Motor neuron (in vitro differentiated cells): ENCODE measurements around the gene HDHD5. TPM values are rescaled to one million over a fixed set of nuclear protein-coding genes. Genes with fewer than 3 reads are reported as not detected.
A peak's percentile ranks its signal among the peaks of the same experiment; 100 is the strongest.

Experiments
- ATAC-seq, 8 experiments: fragments of 200-7000 bp; cut with Tn5 transposase; replicated peaks in 6 of 8; 2 replicates each; pipeline ENCODE4 v1.8.0; 2021; ENCODE audit warnings: mild to moderate bottlenecking in 8 of 8, moderate library complexity in 8 of 8
- H3K27ac ChIP-seq, 2 donors: fragments of 250-450 bp; sonication (Bioruptor Pico); 2 replicates each; pipeline ENCODE4 v1.9.0; 2021; ENCODE audit warnings: antibody characterized with exemption in 2 of 2, mild to moderate bottlenecking in 2 of 2, moderate library complexity in 1 of 2
- H3K4me1 ChIP-seq, 2 donors: fragments of 250-450 bp; sonication (Bioruptor Pico); replicated peaks in 1 of 2; 2 replicates each; pipeline ENCODE4 v1.6.1; 2021; ENCODE audit warnings: antibody characterized with exemption in 2 of 2, mild to moderate bottlenecking in 2 of 2, moderate library complexity in 1 of 2
- H3K4me3 ChIP-seq, 5 donors: fragments of 250-450 bp; sonication (Bioruptor Pico); 2 replicates each; pipeline ENCODE4 v1.9.0; 2021; ENCODE audit warnings: antibody characterized with exemption in 5 of 5, mild to moderate bottlenecking in 5 of 5, moderate library complexity in 4 of 5
- WGBS, 10 experiments: fragments of 450-650 bp; shearing (Covaris generic); methylation state at CpG; one replicate each; pipeline ENCODE4 v1.0.0; 2022; 5-methylcytosine and 5-hydroxymethylcytosine counted together
- in situ Hi-C, 9 experiments: fragments of 400-800 bp; cut with MboI; loops; one replicate each; pipeline ENCODE4 v1.15.0; 2021; ENCODE audit warnings: low sequenced_read_pairs in 9 of 9, low pct_unique_long_range_greater_than_20kb in 2 of 9; ENCODE audit not compliant: unreplicated experiment in 9 of 9
- total RNA-seq, 8 experiments: library from RNA; unstranded; fragments of 300-600 nt; gene quantifications; 2 replicates each; pipeline versions ENCODE4 v1.2.3 to v1.2.4, GENCODE V29; 2022

HDHD5 gene
- total RNA-seq, 8 experiments from 2014 or later = 20.5 to 38.0 (median 31.8) TPM

- H3K4me3 ChIP-seq = no peak overlapping the region
- WGBS, 10 experiments = 67 to 100% (median 96%) methylated on average over 1 to 5 of the region's 7 CpGs; no CpG with 5 or more reads in 3 of the 10 experiments
- ATAC-seq = no peak
- in situ Hi-C loops = no loop called here
- H3K4me1 ChIP-seq = peaks cover 5 to 7% of the 10 kb centered on the region in 2 donors
- no peak overlapping the region for H3K27ac ChIP-seq
Measured at GRCh38 chr22:17133137-17133536, 25.9 kb downstream of the HDHD5 start.

- no peak overlapping the region for H3K27ac ChIP-seq
- H3K4me3 ChIP-seq = no peak overlapping the region
- H3K4me1 ChIP-seq = peaks cover 5 to 7% of the 10 kb centered on the region in 2 donors
- in situ Hi-C loops = no loop called here
- 0 to 100% (median 40%) methylated on average over 1 to 2 of the region's 2 CpGs; no CpG with 5 or more reads in 2 of the 10 experiments for WGBS, 10 experiments
- peak in 3 of 8 experiments; percentile 14 to 27 (median 22) for ATAC-seq
Measured at GRCh38 chr22:17132112-17132511, 27.0 kb downstream of the HDHD5 start.

GRCh38 chr22:17131686-17132085, 27.4 kb downstream of the HDHD5 start:
- in situ Hi-C loops = no loop called here
- H3K27ac ChIP-seq = no peak overlapping the region
- H3K4me3 ChIP-seq = no peak overlapping the region
- WGBS, 10 experiments = 0 to 100% (median 27%) methylated on average over 1 to 2 of the region's 5 CpGs; no CpG with 5 or more reads in 4 of the 10 experiments
- H3K4me1 ChIP-seq = peaks cover 5 to 7% of the 10 kb centered on the region in 2 donors
- peak; percentile 61 to 96 (median 84) for ATAC-seq

- H3K4me1 ChIP-seq = peaks cover 5 to 7% of the 10 kb centered on the region in 2 donors
- 0 to 100% (median 67%) methylated on average over 1 of the region's 1 CpG; no CpG with 5 or more reads in 5 of the 10 experiments for WGBS, 10 experiments
- in situ Hi-C loops = no loop called here
- ATAC-seq = peak in 2 of 8 experiments; percentile 49 to 65
- no peak overlapping the region for H3K4me3 ChIP-seq
- no peak overlapping the region for H3K27ac ChIP-seq
Measured at GRCh38 chr22:17130199-17130598, 28.9 kb downstream of the HDHD5 start.

- H3K27ac ChIP-seq = peak within 1 kb of the TSS; percentile 73 to 76
- 0 to 53% (median 30%) methylated on average over 1 to 13 of the region's 69 CpGs; no CpG with 5 or more reads in 4 of the 10 experiments for WGBS, 10 experiments
- H3K4me3 ChIP-seq = peak within 1 kb of the TSS; percentile 61 to 74 (median 67)
- ATAC-seq = peak; percentile 86 to 93 (median 90)
- in situ Hi-C loops = no loop called here
- peaks cover 11 to 28% of the 10 kb centered on the region in 2 donors for H3K4me1 ChIP-seq
Measured at GRCh38 chr22:17121233-17122195, 37.6 kb downstream of the HDHD5 start, which contains the start of gene TMEM121B. Gene TMEM121B (minus strand): TSS chr22:17121360. CDS start chr22:17121127, 233 bp downstream.

- peak; percentile 22 to 58 (median 27) for ATAC-seq
- H3K4me3 ChIP-seq = peak overlapping the region; percentile 61 to 74 (median 67)
- WGBS, 10 experiments = no CpG with 5 or more reads among the region's 70 CpGs
- H3K4me1 ChIP-seq = peaks cover 11 to 28% of the 10 kb centered on the region in 2 donors
- in situ Hi-C loops = no loop called here
- H3K27ac ChIP-seq = peak overlapping the region; percentile 73 to 76
Measured at GRCh38 chr22:17120711-17121232, 38.3 kb downstream of the HDHD5 start.

GRCh38 chr22:17120281-17120680, 38.8 kb downstream of the HDHD5 start:
- H3K27ac ChIP-seq = peak overlapping the region in 1 of 2 donors; percentile 73
- peak overlapping the region; percentile 61 to 74 (median 67) for H3K4me3 ChIP-seq
- peak; percentile 1 to 74 (median 8) for ATAC-seq
- peaks cover 11 to 29% of the 10 kb centered on the region in 2 donors for H3K4me1 ChIP-seq
- in situ Hi-C loops = no loop called here
- 0% methylated on average over 1 of the region's 45 CpGs; no CpG with 5 or more reads in 9 of the 10 experiments for WGBS, 10 experiments

- no peak overlapping the region for H3K27ac ChIP-seq
- H3K4me1 ChIP-seq = peaks cover 11 to 35% of the 10 kb centered on the region in 2 donors
- peak overlapping the region; percentile 61 to 74 (median 67) for H3K4me3 ChIP-seq
- no peak for ATAC-seq
- 9 to 49% (median 20%) methylated on average over 4 to 10 of the region's 63 CpGs; no CpG with 5 or more reads in 7 of the 10 experiments for whole genome bisulfite sequencing, 10 experiments
- in situ Hi-C loops = no loop called here
Measured at GRCh38 chr22:17119481-17120202, 39.4 kb downstream of the HDHD5 start.

- WGBS, 10 experiments = 58 to 100% (median 89%) methylated on average over 1 to 3 of the region's 4 CpGs; no CpG with 5 or more reads in 5 of the 10 experiments
- H3K27ac ChIP-seq = no peak overlapping the region
- in situ Hi-C loops = no loop called here
- ATAC-seq = no peak
- peaks cover 11 to 35% of the 10 kb centered on the region in 2 donors for H3K4me1 ChIP-seq
- H3K4me3 ChIP-seq = peak overlapping the region in 3 of 5 donors; percentile 11 to 74 (median 62)
Measured at GRCh38 chr22:17118342-17118741, 40.7 kb downstream of the HDHD5 start.

- Histone ChIP-seq H3K4me3 (peak overlapping the region in 2 of 5 donors; percentile 62 to 74), H3K27ac (no peak overlapping the region), H3K4me1 (peaks cover 11 to 35% of the 10 kb centered on the region in 2 donors)
- 22 to 61% (median 52%) methylated on average over 2 to 4 of the region's 4 CpGs; no CpG with 5 or more reads in 4 of the 10 experiments for WGBS, 10 experiments
- ATAC-seq = no peak
- in situ Hi-C loops = no loop called here
Measured at GRCh38 chr22:17117890-17118289, 41.2 kb downstream of the HDHD5 start.

GRCh38 chr22:17117400-17117799, 41.7 kb downstream of the HDHD5 start:
- 20 to 40% methylated on average over 1 of the region's 3 CpGs; no CpG with 5 or more reads in 8 of the 10 experiments for WGBS, 10 experiments
- Histone ChIP-seq H3K4me1 (peaks cover 11 to 35% of the 10 kb centered on the region in 2 donors), H3K27ac (no peak overlapping the region), H3K4me3 (peak overlapping the region in 1 of 5 donors; percentile 7)
- ATAC-seq = no peak
- in situ Hi-C loops = no loop called here

- no peak for ATAC-seq
- H3K4me3 ChIP-seq = no peak overlapping the region
- WGBS, 10 experiments = 0 to 90% (median 40%) methylated on average over 1 to 5 of the region's 6 CpGs
- in situ Hi-C loops = no loop called here
- H3K27ac ChIP-seq = no peak overlapping the region
- H3K4me1 ChIP-seq = peaks cover 9 to 32% of the 10 kb centered on the region in 2 donors
Measured at GRCh38 chr22:17116572-17117330, 42.3 kb downstream of the HDHD5 start.
